ENCODE measurements around the gene RNF215. TPM values are rescaled to one million over a fixed set of nuclear protein-coding genes. Genes with fewer than 3 reads are reported as not detected.

The RNF215 gene
- total RNA-seq, 1 experiment from 2014 or later = 24.0 TPM

- no TSS peak for BruUV-seq (replicated peaks)
- peaks cover 46% of the 10 kb centered on the region for H3K4me1 ChIP-seq (replicated peaks; ENCODE audit: insufficient read depth)
- no peaks in the 10 kb centered on the region for H3K27me3 ChIP-seq (ENCODE audit: insufficient read depth, low read depth)
- H3K36me3 ChIP-seq (ENCODE audit: low read depth) = peaks cover 14% of the 10 kb centered on the region; the same call in 1 of the 2 replicates
- H3K9me2 ChIP-seq (ENCODE audit: insufficient read depth) = no peaks in the 10 kb centered on the region
- intact Hi-C loops (cut with micrococcal nuclease; ENCODE audit: unreplicated experiment) = loop anchor here (1.0 to 10.0 kb wide), 4 partner anchors 12 to 181 kb away; partner anchors contain the start of genes SEC14L2 and TCN2
- peak overlapping the region; percentile 70 for H3K4me3 ChIP-seq
- TF ChIP-seq EZH2 (IDR thresholded peaks at IDR 0.05; ENCODE audit: low read depth) = no peak
- TF ChIP-seq CTCF (conservative IDR thresholded peaks at IDR 0.05) = no peak
- peaks cover 24% of the 10 kb centered on the region for H3K79me2 ChIP-seq (ENCODE audit: low read depth)
- H3K9me3 ChIP-seq (ENCODE audit: insufficient read depth, low read depth) = no peaks in the 10 kb centered on the region
- H2AFZ ChIP-seq = peak overlapping the region; percentile 57; the same call in 1 of the 2 replicates
- DNase-seq = peak; percentile 98 to 99
- H3F3A ChIP-seq (ENCODE audit: insufficient read depth, low read depth) = peaks cover 73% of the 10 kb centered on the region
- POLR2A ChIA-PET (ENCODE audit: unreplicated experiment) = interaction anchor here (0.6 to 1.7 kb wide), 10 partner anchors 12 to 867 kb away, joined by 3 to 20 read pairs (median 6); partner anchors contain the start of genes CCDC157, PES1, SEC14L2 and SF3A1
- no peaks in the 10 kb centered on the region for H4K20me1 ChIP-seq (ENCODE audit: insufficient read depth)
- CTCF ChIA-PET = interaction anchor here (0.6 to 1.5 kb wide), 6 partner anchors 16 to 99 kb away, joined by 3 to 5 read pairs (median 3); partner anchors contain the start of gene TBC1D10A
- peak overlapping the region; percentile 88 for H3K4me2 ChIP-seq
- peak overlapping the region; percentile 93 for H3K27ac ChIP-seq
These were observed 36.8 kb upstream of the RNF215 start for GRCh38 chr22:30423959-30424533.

- peaks cover 24% of the 10 kb centered on the region for H3K79me2 ChIP-seq (ENCODE audit: low read depth)
- intact Hi-C loops (cut with micrococcal nuclease; ENCODE audit: unreplicated experiment) = loop anchor here (1.0 to 10.0 kb wide), 3 partner anchors 11 to 181 kb away; partner anchors contain the start of gene TCN2
- peaks cover 52% of the 10 kb centered on the region for H3K4me1 ChIP-seq (replicated peaks; ENCODE audit: insufficient read depth)
- H3K36me3 ChIP-seq (ENCODE audit: low read depth) = peaks cover 20% of the 10 kb centered on the region; the same call in 1 of the 2 replicates
- no peaks in the 10 kb centered on the region for H4K20me1 ChIP-seq (ENCODE audit: insufficient read depth)
- H3K4me2 ChIP-seq = peak overlapping the region; percentile 88
- no peaks in the 10 kb centered on the region for H3K9me3 ChIP-seq (ENCODE audit: insufficient read depth, low read depth)
- no peak for DNase-seq
- BruUV-seq (replicated peaks) = TSS peak; percentile 46
- no peaks in the 10 kb centered on the region for H3K9me2 ChIP-seq (ENCODE audit: insufficient read depth)
- peak overlapping the region; percentile 93 for H3K27ac ChIP-seq
- peaks cover 79% of the 10 kb centered on the region for H3F3A ChIP-seq (ENCODE audit: insufficient read depth, low read depth)
- POLR2A ChIA-PET (ENCODE audit: unreplicated experiment) = interaction anchor here (0.6 to 1.7 kb wide), 13 partner anchors 11 to 867 kb away, joined by 3 to 20 read pairs (median 6); partner anchors contain the start of genes CCDC157, PES1, RNF215 and SEC14L2
- H2AFZ ChIP-seq = peak overlapping the region; percentile 64; the same call in 1 of the 2 replicates
- no peaks in the 10 kb centered on the region for H3K27me3 ChIP-seq (ENCODE audit: insufficient read depth, low read depth)
- TF ChIP-seq CTCF (conservative IDR thresholded peaks at IDR 0.05) (no peak), EZH2 (IDR thresholded peaks at IDR 0.05; ENCODE audit: low read depth) (no peak)
- H3K4me3 ChIP-seq = peak overlapping the region; percentile 70
- CTCF ChIA-PET = interaction anchor here (0.7 to 1.5 kb wide), 5 partner anchors 15 to 97 kb away, joined by 3 to 5 read pairs (median 3); partner anchors contain the start of gene TBC1D10A
These were observed 36.2 kb upstream of the RNF215 start for GRCh38 chr22:30423301-30423958.
